Measurements from ENCODE around the gene MAP2K5. TPM values are rescaled to one million over a fixed set of nuclear protein-coding genes. Genes with fewer than 3 reads are reported as not detected.

Gene MAP2K5
- total RNA-seq, 1 donor from 2014 or later, result 19.6 TPM

DNA sequence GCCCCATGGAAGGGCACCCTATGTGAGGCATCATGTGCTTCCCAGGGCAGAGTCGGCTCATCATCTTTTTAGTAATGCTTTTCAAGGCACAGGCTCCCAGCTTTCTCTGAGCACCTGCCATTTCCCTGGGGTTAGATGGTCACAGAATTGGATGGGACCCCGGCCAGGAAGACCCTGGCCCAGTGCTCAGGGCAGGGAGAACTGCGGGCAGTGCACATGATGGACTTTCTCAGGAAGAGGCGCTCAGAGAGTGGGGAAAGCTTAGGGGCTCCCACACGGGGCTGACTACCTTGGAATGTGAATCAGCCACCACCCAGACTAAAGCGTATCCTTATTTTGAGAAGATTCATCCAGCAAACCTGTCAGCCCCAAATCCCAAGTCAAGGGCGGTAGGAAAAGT, 266.3 kb downstream of the MAP2K5 start:
- Mint-ChIP-seq H3K27ac (ENCODE audit: unreplicated experiment) (no peak overlapping the region), H3K36me3 (ENCODE audit: low read depth) (no peaks in the 10 kb centered on the region), H3K27me3 (ENCODE audit: low read depth) (peaks cover 5% of the 10 kb centered on the region), H3K4me1 (peaks cover 34% of the 10 kb centered on the region), H3K9me3 (no peaks in the 10 kb centered on the region), H3K4me3 (no peak overlapping the region)
- no peak for TF ChIP-seq CTCF (conservative IDR thresholded peaks at IDR 0.05)
- DNase-seq (ENCODE audit: low read depth, low spot score), result no peak

- no peak for TF ChIP-seq CTCF (conservative IDR thresholded peaks at IDR 0.05)
- Mint-ChIP-seq H3K27ac (ENCODE audit: unreplicated experiment) (no peak overlapping the region), H3K27me3 (ENCODE audit: low read depth) (peaks cover 5% of the 10 kb centered on the region), H3K4me1 (peaks cover 29% of the 10 kb centered on the region), H3K9me3 (no peaks in the 10 kb centered on the region), H3K4me3 (no peak overlapping the region), H3K36me3 (ENCODE audit: low read depth) (no peaks in the 10 kb centered on the region)
- no peak for DNase-seq (ENCODE audit: low read depth, low spot score)
These were observed 266.9 kb downstream of the MAP2K5 start for GRCh38 chr15:67809441-67809840.

- peaks cover 26% of the 10 kb centered on the region for H3K4me1 Mint-ChIP-seq
- no peak for DNase-seq (ENCODE audit: low read depth, low spot score)
- H3K27ac Mint-ChIP-seq (ENCODE audit: unreplicated experiment), result no peak overlapping the region
- H3K36me3 Mint-ChIP-seq (ENCODE audit: low read depth), result no peaks in the 10 kb centered on the region
- peaks cover 5% of the 10 kb centered on the region for H3K27me3 Mint-ChIP-seq (ENCODE audit: low read depth)
- H3K4me3 Mint-ChIP-seq, result no peak overlapping the region
- no peak for TF ChIP-seq CTCF (conservative IDR thresholded peaks at IDR 0.05)
- H3K9me3 Mint-ChIP-seq, result no peaks in the 10 kb centered on the region
These were observed 267.4 kb downstream of the MAP2K5 start for GRCh38 chr15:67809866-67810265.

DNA sequence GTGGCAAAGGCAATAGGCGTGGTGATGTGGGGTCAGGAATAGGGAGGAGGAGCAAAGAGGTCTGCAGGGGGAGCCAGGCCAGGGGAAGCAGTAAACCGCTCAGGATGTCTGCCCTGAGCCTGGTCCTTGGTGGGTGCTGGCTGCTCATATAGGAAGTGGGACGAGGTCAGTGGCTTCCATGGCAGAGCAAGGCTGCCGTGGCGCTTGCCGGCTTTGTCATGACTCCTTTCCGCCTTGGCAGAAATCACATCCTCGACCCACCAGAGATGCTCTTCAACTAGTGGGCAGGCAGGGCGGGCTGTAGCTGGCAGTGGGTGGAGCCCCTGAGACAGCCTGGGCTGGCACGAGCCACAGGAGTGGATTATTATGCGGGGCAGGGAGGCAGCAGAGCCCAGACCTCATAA, 269.7 kb downstream of the MAP2K5 start:
- no peak for TF ChIP-seq CTCF (conservative IDR thresholded peaks at IDR 0.05)
- Mint-ChIP-seq H3K36me3 (ENCODE audit: low read depth) (peaks cover 4% of the 10 kb centered on the region), H3K9me3 (no peaks in the 10 kb centered on the region), H3K4me1 (peaks cover 17% of the 10 kb centered on the region), H3K27ac (ENCODE audit: unreplicated experiment) (no peak overlapping the region), H3K4me3 (no peak overlapping the region), H3K27me3 (ENCODE audit: low read depth) (peaks cover 16% of the 10 kb centered on the region)
- DNase-seq (ENCODE audit: low read depth, low spot score), result no peak

DNA sequence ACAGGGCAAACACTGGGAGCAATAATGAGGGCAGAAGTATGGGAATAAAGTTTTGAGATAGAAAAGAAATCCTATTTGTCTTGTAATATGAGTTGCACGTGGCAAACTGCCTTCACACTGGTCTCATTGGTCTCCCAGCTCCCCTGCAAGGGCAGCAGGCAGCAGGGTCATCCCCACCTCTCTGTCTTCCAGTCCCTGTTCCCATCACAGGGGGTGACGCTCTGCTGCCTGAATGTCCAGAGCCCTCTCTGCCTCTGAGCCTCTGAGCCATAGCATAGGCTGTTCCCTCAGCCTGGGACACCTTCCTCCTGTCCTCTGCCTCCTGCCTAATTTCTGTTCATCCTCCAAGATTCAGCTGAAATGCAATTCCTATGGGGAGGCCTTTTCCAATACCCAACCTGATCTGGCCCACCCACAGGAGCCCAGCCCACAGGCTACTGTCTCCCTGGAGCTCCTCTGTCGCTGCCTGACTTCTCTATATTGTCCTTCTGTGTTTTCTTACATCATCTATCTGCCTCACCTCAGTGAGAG, 270.7 kb downstream of the MAP2K5 start:
- peaks cover 14% of the 10 kb centered on the region for H3K4me1 Mint-ChIP-seq
- no peaks in the 10 kb centered on the region for H3K9me3 Mint-ChIP-seq
- H3K27me3 Mint-ChIP-seq (ENCODE audit: low read depth), result peaks cover 25% of the 10 kb centered on the region
- TF ChIP-seq CTCF (conservative IDR thresholded peaks at IDR 0.05), result no peak
- peaks cover 4% of the 10 kb centered on the region for H3K36me3 Mint-ChIP-seq (ENCODE audit: low read depth)
- no peak for DNase-seq (ENCODE audit: low read depth, low spot score)
- H3K4me3 Mint-ChIP-seq, result no peak overlapping the region
- H3K27ac Mint-ChIP-seq (ENCODE audit: unreplicated experiment), result no peak overlapping the region

Data from neural crest cell (in vitro differentiated cells).